Kidney (tissue), 14 donors: ENCODE data around the gene RMI2. TPM values are rescaled to one million over a fixed set of nuclear protein-coding genes. Genes with fewer than 3 reads are reported as not detected.

Experiments
- DNase-seq, 5 donors: peaks; one replicate each; pipeline ENCODE4 v3.0.0-alpha.2; 2013 to 2020
- FAIRE-seq: peaks from 2 replicates; lab custom pipeline; 2012; peaks lifted over from hg19 to GRCh38; lab: Jason Lieb, UNC
- H3K27ac ChIP-seq, 2 donors: one replicate each; pipeline ENCODE4 v1.7.0; 2013; ENCODE audit warnings: low read depth in 2 of 2, low read length in 2 of 2, inconsistent platforms in 1 of 2
- H3K27me3 ChIP-seq: one replicate; pipeline ENCODE4 v1.7.1; 2013; ENCODE audit warnings: low read length, inconsistent platforms; ENCODE audit not compliant: control insufficient read depth, insufficient read depth
- H3K36me3 ChIP-seq, 3 donors: one replicate each; pipeline versions ENCODE4 v1.7.0 to v1.7.1; 2013; ENCODE audit warnings: low read length in 3 of 3, control low read depth in 1 of 3, inconsistent platforms in 1 of 3; ENCODE audit not compliant: insufficient read depth in 3 of 3, control insufficient read depth in 2 of 3
- H3K4me1 ChIP-seq, 3 donors: one replicate each; pipeline versions ENCODE4 v1.7.0 to v1.7.1; 2013; ENCODE audit warnings: low read length in 3 of 3, inconsistent platforms in 1 of 3, low read depth in 1 of 3; ENCODE audit not compliant: control insufficient read depth in 2 of 3, insufficient read depth in 2 of 3
- H3K4me3 ChIP-seq, 3 donors: one replicate each; pipeline versions ENCODE4 v1.7.0 to v1.8.1; 2013; ENCODE audit warnings: low read length in 3 of 3, control low read depth in 1 of 3, inconsistent platforms in 1 of 3
- H3K9ac ChIP-seq, 3 donors: one replicate each; pipeline versions ENCODE4 v1.7.0 to v1.7.1; 2013; ENCODE audit warnings: low read length in 3 of 3, control low read depth in 1 of 3, inconsistent platforms in 1 of 3
- H3K9me3 ChIP-seq, 3 donors: one replicate each; pipeline versions ENCODE4 v1.7.0 to v1.7.1; 2013; ENCODE audit warnings: low read length in 3 of 3, control low read depth in 1 of 3, inconsistent platforms in 1 of 3; ENCODE audit not compliant: control insufficient read depth in 2 of 3, insufficient read depth in 1 of 3
- intact Hi-C: fragments of 100-400 bp; cut with DNase I; formaldehyde crosslinking; loops from one replicate; pipeline ENCODE4 v1.11.1; 2022
- polyA plus RNA-seq: library from polyadenylated mRNA; stranded (reverse); fragments of 350-450 nt; fragmentation: Illumina TruSeq; extraction: RNeasy Lipid Tissue Mini Kit (QIAGEN cat#74804); gene quantifications from one replicate; pipeline ENCODE4 v1.2.3, GENCODE V29; 2014; ENCODE audit warnings: low read depth, low replicate concordance; ENCODE audit not compliant: insufficient read depth
- total RNA-seq: library from RNA; stranded (reverse); fragmentation: NEBNext Ultra II Directional; extraction: Animal tissue kit (Norgen Biotek cat#: 25700); gene quantifications from one replicate; pipeline ENCODE4 v1.2.1, GENCODE V29; 2021
- TF ChIP-seq, protein P1 (sequence below): IDR thresholded peaks from 3 replicates; pipeline ENCODE4 v1.5.1; 2012; ENCODE audit warnings: mild to moderate bottlenecking, moderate library complexity, borderline replicate concordance; ENCODE audit not compliant: insufficient read depth; ENCODE audit errors: extremely low read depth
- donor health status: control.
- donor health status: control.
- donor health status: control.
- donor health status: control.
- donor health status: control.
- donor health status: DM: yes; HTN: yes; CAD: no.
- donor health status: Normal renal cell carcinoma (clear cell type).

The RMI2 gene
- total and polyA plus RNA-seq, 2 donors from 2014 or later, result 4.6 to 5.2 TPM

DNA sequence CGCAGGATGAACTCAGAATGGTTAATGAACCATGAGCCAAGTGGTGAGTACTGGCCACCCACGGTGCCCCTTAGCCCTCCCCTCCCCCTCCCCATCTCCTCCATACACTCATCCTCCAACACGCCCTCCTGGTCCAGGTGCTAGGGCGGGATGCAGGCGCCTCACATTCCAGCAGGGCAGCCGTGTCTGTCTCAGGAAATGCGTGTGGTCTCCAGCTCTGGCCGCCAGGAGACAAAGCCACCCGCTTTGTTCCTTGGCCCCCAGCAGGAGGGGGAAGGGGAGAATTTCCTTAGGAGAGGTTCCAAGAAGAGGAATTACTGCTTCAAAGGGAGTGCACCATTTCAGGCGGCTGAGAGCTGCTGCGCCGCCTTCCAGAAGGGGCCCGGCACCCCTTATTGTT, 29.7 kb upstream of the RMI2 start:
- no peaks in the 10 kb centered on the region for H3K9me3 ChIP-seq
- H3K4me3 ChIP-seq, result no peak overlapping the region
- DNase-seq, result peak; percentile 87 to 95 (median 93)
- TF ChIP-seq, protein P1, sequence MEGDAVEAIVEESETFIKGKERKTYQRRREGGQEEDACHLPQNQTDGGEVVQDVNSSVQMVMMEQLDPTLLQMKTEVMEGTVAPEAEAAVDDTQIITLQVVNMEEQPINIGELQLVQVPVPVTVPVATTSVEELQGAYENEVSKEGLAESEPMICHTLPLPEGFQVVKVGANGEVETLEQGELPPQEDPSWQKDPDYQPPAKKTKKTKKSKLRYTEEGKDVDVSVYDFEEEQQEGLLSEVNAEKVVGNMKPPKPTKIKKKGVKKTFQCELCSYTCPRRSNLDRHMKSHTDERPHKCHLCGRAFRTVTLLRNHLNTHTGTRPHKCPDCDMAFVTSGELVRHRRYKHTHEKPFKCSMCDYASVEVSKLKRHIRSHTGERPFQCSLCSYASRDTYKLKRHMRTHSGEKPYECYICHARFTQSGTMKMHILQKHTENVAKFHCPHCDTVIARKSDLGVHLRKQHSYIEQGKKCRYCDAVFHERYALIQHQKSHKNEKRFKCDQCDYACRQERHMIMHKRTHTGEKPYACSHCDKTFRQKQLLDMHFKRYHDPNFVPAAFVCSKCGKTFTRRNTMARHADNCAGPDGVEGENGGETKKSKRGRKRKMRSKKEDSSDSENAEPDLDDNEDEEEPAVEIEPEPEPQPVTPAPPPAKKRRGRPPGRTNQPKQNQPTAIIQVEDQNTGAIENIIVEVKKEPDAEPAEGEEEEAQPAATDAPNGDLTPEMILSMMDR, result no peak
- no peaks in the 10 kb centered on the region for H3K36me3 ChIP-seq
- H3K27me3 ChIP-seq, result no peaks in the 10 kb centered on the region
- no peak for FAIRE-seq
- H3K27ac ChIP-seq, result no peak overlapping the region
- peaks cover 0 to 10% (median 6%) of the 10 kb centered on the region in 3 donors for H3K4me1 ChIP-seq
- intact Hi-C loops, result no loop called here
- H3K9ac ChIP-seq, result no peak overlapping the region

DNA sequence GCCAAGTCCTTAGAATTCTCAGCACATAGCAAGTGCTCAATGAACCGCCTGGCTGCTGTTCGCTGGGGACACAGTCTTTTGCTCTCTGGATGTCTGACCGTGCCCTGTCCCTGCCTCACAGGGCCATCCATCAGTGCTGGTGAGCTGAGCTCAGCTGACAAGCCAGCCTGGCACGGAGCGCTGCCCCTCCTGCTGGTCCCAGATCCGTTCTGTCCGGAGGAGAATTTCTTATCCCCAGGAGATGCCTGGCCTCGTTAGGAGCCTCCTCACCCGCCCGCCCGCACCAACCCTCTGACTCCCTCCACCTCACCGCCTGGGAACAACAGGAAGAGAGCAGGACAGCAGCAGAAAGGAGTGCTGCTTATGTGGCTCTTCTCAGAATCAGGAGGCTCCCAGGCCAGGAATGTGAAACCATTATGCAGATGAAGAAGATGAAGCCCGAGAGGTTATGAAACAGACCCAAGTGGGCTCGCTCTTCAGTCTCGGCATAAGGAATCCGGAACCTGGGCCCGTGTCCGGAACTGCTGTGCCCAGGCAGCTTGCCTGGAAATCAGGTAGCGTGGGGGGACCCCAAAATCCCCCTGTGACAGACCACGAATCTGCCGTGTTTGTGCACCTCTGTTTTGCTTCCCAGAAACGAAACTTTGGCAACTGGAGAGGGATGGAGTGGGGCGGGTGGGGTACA, 28.8 kb upstream of the RMI2 start:
- Histone ChIP-seq H3K4me1 (peaks cover 0 to 8% (median 6%) of the 10 kb centered on the region in 3 donors), H3K27me3 (no peaks in the 10 kb centered on the region), H3K9me3 (no peaks in the 10 kb centered on the region), H3K4me3 (no peak overlapping the region), H3K36me3 (no peaks in the 10 kb centered on the region), H3K9ac (no peak overlapping the region), H3K27ac (no peak overlapping the region)
- no peak for FAIRE-seq
- intact Hi-C loops, result no loop called here
- DNase-seq, result peak in 3 of 5 donors; percentile 47 to 57 (median 51)
- TF ChIP-seq, protein P1, result no peak

DNA sequence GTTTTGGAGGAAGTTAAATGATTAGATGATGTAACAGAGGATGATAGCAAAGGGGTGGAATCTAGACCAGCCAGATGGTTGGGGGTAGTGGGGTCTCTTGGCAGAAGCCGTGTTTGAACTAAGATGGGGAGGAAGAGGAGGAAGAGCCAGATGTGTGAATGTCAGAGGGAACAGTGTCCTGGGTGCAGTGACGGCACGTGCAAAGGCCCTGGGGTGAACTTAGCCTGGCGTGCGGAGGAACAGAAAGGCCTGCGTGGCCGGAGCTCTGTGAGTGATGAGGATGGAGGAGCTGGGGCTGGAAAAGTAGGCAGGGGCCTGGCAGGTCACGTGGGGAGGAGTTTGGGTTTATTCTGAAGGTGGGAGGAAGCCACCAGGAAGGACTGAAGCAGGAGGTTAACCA, 26.4 kb upstream of the RMI2 start:
- peak in 1 of 5 donors; percentile 31 for DNase-seq
- Histone ChIP-seq H3K4me1 (peaks cover 0 to 3% (median 0%) of the 10 kb centered on the region in 3 donors), H3K9ac (no peak overlapping the region), H3K9me3 (no peaks in the 10 kb centered on the region), H3K4me3 (no peak overlapping the region), H3K27ac (no peak overlapping the region), H3K27me3 (no peaks in the 10 kb centered on the region), H3K36me3 (no peaks in the 10 kb centered on the region)
- TF ChIP-seq, protein P1, result no peak
- intact Hi-C loops, result no loop called here
- no peak for FAIRE-seq
